GM12878 (cell line): ENCODE measurements around the gene TMC6. TPM values are rescaled to one million over a fixed set of nuclear protein-coding genes. Genes with fewer than 3 reads are reported as not detected.

ENCODE experiments used
- LARP7 ChIP-seq: fragments of 450-650 bp; IDR thresholded peaks from 2 replicates; pipeline ENCODE4 v1.6.1; 2017; ENCODE audit warnings: mild to moderate bottlenecking
- NRF1 ChIP-seq: conservative IDR thresholded peaks from 2 replicates; pipeline ENCODE4 v1.6.1; 2011; ENCODE audit warnings: mild to moderate bottlenecking, low read depth, low read length, improper control_type of control experiment
- POLR2A ChIP-seq: IDR thresholded peaks from 2 replicates; pipeline ENCODE4 v1.6.1; 2011; ENCODE audit warnings: low read depth, mild to moderate bottlenecking, low read length
- RFX5 ChIP-seq: IDR thresholded peaks from 2 replicates; pipeline ENCODE4 v1.6.1; 2011; ENCODE audit warnings: low read depth, low read length, improper control_type of control experiment
- STAT1 ChIP-seq: fragments of 450-650 bp; conservative IDR thresholded peaks from 2 replicates; pipeline ENCODE4 v1.6.1; 2014; ENCODE audit warnings: antibody characterized with exemption, mild to moderate bottlenecking
- STAT3 ChIP-seq: IDR thresholded peaks from 2 replicates; pipeline ENCODE4 v1.6.1; 2011; ENCODE audit warnings: low read depth, low read length, improper control_type of control experiment
- ZSCAN29 ChIP-seq: fragments of 450-650 bp; IDR thresholded peaks from 2 replicates; pipeline ENCODE4 v1.6.1; 2017; ENCODE audit warnings: mild to moderate bottlenecking, moderate library complexity
- polyA plus RNA-seq, 11 experiments: library from polyadenylated mRNA; depleted of rRNA in 4 of 11; unstranded in 6 of 11; stranded (reverse) in 5 of 11; fragments of >200 nt; fragmentation: Nextera tagmentation in 4 of 11; fragmentation: Illumina TruSeq in 1 of 11; extraction: Ambion mirVana in 4 of 11; extraction: Trizol in 1 of 11; gene quantifications; 1 replicate in 1 of 11; 2 replicates in 10 of 11; pipeline versions ENCODE4 v1.2.1 to v1.2.3, GENCODE V29; 2011 to 2016; ENCODE audit warnings: inconsistent platforms in 2 of 11, missing spikeins in 2 of 11, low read depth in 1 of 11
- total RNA-seq, 4 experiments: library from RNA; depleted of rRNA in 3 of 4; stranded (reverse); fragments of >200 nt in 3 of 4; fragmentation: Illumina TruSeq in 1 of 4; extraction: Trizol in 1 of 4; gene quantifications; 2 replicates each; pipeline versions ENCODE4 v1.2.1 to v1.2.3, GENCODE V29; 2013 to 2021
- TF ChIP-seq, protein P1 (sequence below): fragments of 450-650 bp; formaldehyde crosslinking; IDR thresholded peaks from 2 replicates; pipeline ENCODE4 v1.4.0; 2020; ENCODE audit warnings: mild to moderate bottlenecking, moderate library complexity
- TF ChIP-seq, protein P2 (sequence below): fragments of 450-650 bp; IDR thresholded peaks from 2 replicates; pipeline ENCODE4 v1.6.1; 2016; ENCODE audit warnings: mild to moderate bottlenecking

Gene TMC6
- total and polyA plus RNA-seq, 10 of the 15 experiments (the other 5 are each of a cell fraction or from before 2014, with no cell fraction given), result 1.9 to 232 (median 60.6) TPM

DNA sequence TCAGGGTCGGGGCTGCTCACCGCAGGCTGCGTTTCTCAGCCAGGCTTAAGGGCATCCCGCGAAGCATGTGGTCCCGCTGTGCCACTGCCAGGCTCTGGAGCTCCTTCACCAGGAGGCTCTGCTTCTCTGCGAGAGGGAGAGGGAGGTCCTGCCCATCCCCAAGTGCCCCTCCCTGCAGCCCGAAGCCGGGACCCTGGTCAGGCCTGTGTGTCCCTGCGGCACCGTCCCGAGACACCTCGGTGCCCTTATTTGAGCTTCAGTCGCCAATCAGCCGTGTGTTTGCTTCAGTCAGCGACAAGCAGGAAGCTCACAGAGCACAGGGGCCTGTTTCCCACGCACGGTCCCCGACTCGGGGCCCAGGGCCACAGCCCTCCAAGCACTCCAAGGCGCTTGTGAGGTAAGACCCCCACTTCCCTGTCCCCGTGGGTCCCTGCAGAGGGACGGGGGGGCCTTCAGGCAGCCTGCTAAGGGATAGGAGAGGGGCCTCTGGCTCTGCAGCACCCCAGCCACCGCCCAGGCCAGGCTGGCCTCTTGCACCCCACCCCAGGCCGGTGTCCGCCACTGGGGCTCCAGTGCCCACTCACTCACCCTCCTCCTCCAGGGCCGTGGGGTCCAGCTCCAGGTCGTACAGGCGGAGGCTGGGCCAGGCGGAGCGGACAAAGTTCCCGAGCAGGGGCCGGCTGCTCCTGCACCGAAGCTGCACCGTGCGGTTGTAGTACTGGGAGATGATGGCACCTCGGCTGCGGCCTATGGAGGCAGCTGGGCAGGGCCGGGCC, 3.2 kb downstream of the TMC6 start (continued):
- TF ChIP-seq, protein P1, sequence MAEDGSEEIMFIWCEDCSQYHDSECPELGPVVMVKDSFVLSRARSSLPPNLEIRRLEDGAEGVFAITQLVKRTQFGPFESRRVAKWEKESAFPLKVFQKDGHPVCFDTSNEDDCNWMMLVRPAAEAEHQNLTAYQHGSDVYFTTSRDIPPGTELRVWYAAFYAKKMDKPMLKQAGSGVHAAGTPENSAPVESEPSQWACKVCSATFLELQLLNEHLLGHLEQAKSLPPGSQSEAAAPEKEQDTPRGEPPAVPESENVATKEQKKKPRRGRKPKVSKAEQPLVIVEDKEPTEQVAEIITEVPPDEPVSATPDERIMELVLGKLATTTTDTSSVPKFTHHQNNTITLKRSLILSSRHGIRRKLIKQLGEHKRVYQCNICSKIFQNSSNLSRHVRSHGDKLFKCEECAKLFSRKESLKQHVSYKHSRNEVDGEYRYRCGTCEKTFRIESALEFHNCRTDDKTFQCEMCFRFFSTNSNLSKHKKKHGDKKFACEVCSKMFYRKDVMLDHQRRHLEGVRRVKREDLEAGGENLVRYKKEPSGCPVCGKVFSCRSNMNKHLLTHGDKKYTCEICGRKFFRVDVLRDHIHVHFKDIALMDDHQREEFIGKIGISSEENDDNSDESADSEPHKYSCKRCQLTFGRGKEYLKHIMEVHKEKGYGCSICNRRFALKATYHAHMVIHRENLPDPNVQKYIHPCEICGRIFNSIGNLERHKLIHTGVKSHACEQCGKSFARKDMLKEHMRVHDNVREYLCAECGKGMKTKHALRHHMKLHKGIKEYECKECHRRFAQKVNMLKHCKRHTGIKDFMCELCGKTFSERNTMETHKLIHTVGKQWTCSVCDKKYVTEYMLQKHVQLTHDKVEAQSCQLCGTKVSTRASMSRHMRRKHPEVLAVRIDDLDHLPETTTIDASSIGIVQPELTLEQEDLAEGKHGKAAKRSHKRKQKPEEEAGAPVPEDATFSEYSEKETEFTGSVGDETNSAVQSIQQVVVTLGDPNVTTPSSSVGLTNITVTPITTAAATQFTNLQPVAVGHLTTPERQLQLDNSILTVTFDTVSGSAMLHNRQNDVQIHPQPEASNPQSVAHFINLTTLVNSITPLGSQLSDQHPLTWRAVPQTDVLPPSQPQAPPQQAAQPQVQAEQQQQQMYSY, result no peak
- TF ChIP-seq STAT3 (no peak), STAT1 (no peak), NRF1 (no peak), RFX5 (no peak), ZSCAN29 (no peak), POLR2A (peak; percentile 11; the same call in 1 of the 2 replicates), LARP7 (no peak; the same call in 1 of the 2 replicates)
- TF ChIP-seq, protein P2, sequence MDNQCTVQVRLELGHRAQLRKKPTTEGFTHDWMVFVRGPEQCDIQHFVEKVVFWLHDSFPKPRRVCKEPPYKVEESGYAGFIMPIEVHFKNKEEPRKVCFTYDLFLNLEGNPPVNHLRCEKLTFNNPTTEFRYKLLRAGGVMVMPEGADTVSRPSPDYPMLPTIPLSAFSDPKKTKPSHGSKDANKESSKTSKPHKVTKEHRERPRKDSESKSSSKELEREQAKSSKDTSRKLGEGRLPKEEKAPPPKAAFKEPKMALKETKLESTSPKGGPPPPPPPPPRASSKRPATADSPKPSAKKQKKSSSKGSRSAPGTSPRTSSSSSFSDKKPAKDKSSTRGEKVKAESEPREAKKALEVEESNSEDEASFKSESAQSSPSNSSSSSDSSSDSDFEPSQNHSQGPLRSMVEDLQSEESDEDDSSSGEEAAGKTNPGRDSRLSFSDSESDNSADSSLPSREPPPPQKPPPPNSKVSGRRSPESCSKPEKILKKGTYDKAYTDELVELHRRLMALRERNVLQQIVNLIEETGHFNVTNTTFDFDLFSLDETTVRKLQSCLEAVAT, result peak; percentile 83
